Liver (tissue), 9 donors: ENCODE data around the gene PSMG4. TPM values are rescaled to one million over a fixed set of nuclear protein-coding genes. Genes with fewer than 3 reads are reported as not detected.

Experiments
- DNase-seq: peaks from one replicate; pipeline ENCODE4 v3.0.0-alpha.2; 2017; ENCODE audit warnings: low spot score
- H3K27ac ChIP-seq, 2 donors: one replicate each; pipeline ENCODE4 v1.7.0; 2013; ENCODE audit warnings: inconsistent platforms in 2 of 2, low read length in 2 of 2, control low read depth in 1 of 2, low read depth in 1 of 2, mild to moderate bottlenecking in 1 of 2
- H3K27me3 ChIP-seq, 4 donors: one replicate each; pipeline versions ENCODE4 v1.6.1 to v1.7.0; 2013; ENCODE audit warnings: low read length in 3 of 4, inconsistent platforms in 1 of 4, mild to moderate bottlenecking in 1 of 4, moderate library complexity in 1 of 4; ENCODE audit not compliant: control insufficient read depth in 4 of 4, insufficient read depth in 4 of 4
- H3K36me3 ChIP-seq, 4 donors: one replicate each; pipeline versions ENCODE4 v1.6.1 to v1.7.0; 2013; ENCODE audit warnings: low read length in 3 of 4, mild to moderate bottlenecking in 3 of 4, low read depth in 1 of 4, moderate library complexity in 1 of 4; ENCODE audit not compliant: control insufficient read depth in 4 of 4, insufficient read depth in 3 of 4
- H3K4me1 ChIP-seq, 4 donors: one replicate each; pipeline versions ENCODE4 v1.6.1 to v1.7.0; 2013; ENCODE audit warnings: low read length in 3 of 4, mild to moderate bottlenecking in 3 of 4, moderate library complexity in 1 of 4; ENCODE audit not compliant: control insufficient read depth in 4 of 4, insufficient read depth in 4 of 4
- H3K4me3 ChIP-seq, 3 donors: one replicate each; pipeline versions ENCODE4 v1.6.1 to v1.7.0; 2013; ENCODE audit warnings: low read length in 3 of 3, control low read depth in 1 of 3, low read depth in 1 of 3, mild to moderate bottlenecking in 1 of 3
- H3K9ac ChIP-seq, 2 donors: one replicate each; pipeline ENCODE4 v1.7.0; 2013; ENCODE audit warnings: low read length in 2 of 2, mild to moderate bottlenecking in 2 of 2, moderate library complexity in 2 of 2, control low read depth in 1 of 2, low read depth in 1 of 2
- H3K9me3 ChIP-seq, 4 donors: one replicate each; pipeline versions ENCODE4 v1.6.1 to v1.7.0; 2013; ENCODE audit warnings: low read length in 3 of 4; ENCODE audit not compliant: control insufficient read depth in 4 of 4
- ATF3 ChIP-seq: IDR thresholded peaks from 2 replicates; pipeline ENCODE4 v1.6.1; 2016; ENCODE audit warnings: antibody characterized with exemption
- EGR1 ChIP-seq, 2 donors: IDR thresholded peaks; 2 replicates each; pipeline ENCODE4 v1.6.1; 2016 to 2018; ENCODE audit warnings: antibody characterized with exemption in 2 of 2, low read depth in 2 of 2
- FOXA1 ChIP-seq: IDR thresholded peaks from 2 replicates; pipeline ENCODE4 v1.6.1; 2016; ENCODE audit warnings: antibody characterized with exemption
- GABPA ChIP-seq, 2 donors: IDR thresholded peaks in 1 of 2; conservative IDR thresholded peaks in 1 of 2; 2 replicates each; pipeline ENCODE4 v1.6.1; 2016; ENCODE audit warnings: antibody characterized with exemption in 2 of 2, mild to moderate bottlenecking in 1 of 2, moderate library complexity in 1 of 2
- HNF4A ChIP-seq, 2 donors: conservative IDR thresholded peaks; 2 replicates each; pipeline ENCODE4 v1.6.1; 2016; ENCODE audit warnings: antibody characterized with exemption in 2 of 2, mild to moderate bottlenecking in 2 of 2
- HNF4G ChIP-seq: IDR thresholded peaks from 2 replicates; pipeline ENCODE4 v1.6.1; 2016; ENCODE audit warnings: antibody characterized with exemption
- MAX ChIP-seq: IDR thresholded peaks from 2 replicates; pipeline ENCODE4 v1.6.1; 2016; ENCODE audit warnings: antibody characterized with exemption
- NR2F2 ChIP-seq: IDR thresholded peaks from 2 replicates; pipeline ENCODE4 v1.6.1; 2016; ENCODE audit warnings: antibody characterized with exemption
- RAD21 ChIP-seq, 2 donors: IDR thresholded peaks; 2 replicates each; pipeline ENCODE4 v1.6.1; 2016; ENCODE audit warnings: antibody characterized with exemption in 2 of 2, mild to moderate bottlenecking in 2 of 2
- RXRA ChIP-seq, 2 donors: IDR thresholded peaks; 2 replicates each; pipeline ENCODE4 v1.6.1; 2017 to 2018; ENCODE audit warnings: antibody characterized with exemption in 2 of 2, mild to moderate bottlenecking in 1 of 2
- SP1 ChIP-seq: IDR thresholded peaks from 2 replicates; pipeline ENCODE4 v1.6.1; 2018; ENCODE audit warnings: antibody characterized with exemption, mild to moderate bottlenecking
- TAF1 ChIP-seq: conservative IDR thresholded peaks from 2 replicates; pipeline ENCODE4 v1.6.1; 2016; ENCODE audit warnings: antibody characterized with exemption, mild to moderate bottlenecking
- YY1 ChIP-seq: IDR thresholded peaks from 2 replicates; pipeline ENCODE4 v1.6.1; 2016; ENCODE audit warnings: antibody characterized with exemption, mild to moderate bottlenecking
- ZBTB33 ChIP-seq: IDR thresholded peaks from 2 replicates; pipeline ENCODE4 v1.6.1; 2016; ENCODE audit warnings: antibody characterized with exemption
- WGBS: extraction: QIAGEN DNeasy Blood & Tissue Kit; methylation state at CpG from one replicate; pipeline ENCODE4 v1.1.7; 2013; 5-methylcytosine and 5-hydroxymethylcytosine counted together
- polyA plus RNA-seq, 2 donors: library from polyadenylated mRNA; stranded (reverse) in 1 of 2; unstranded in 1 of 2; fragments of 200-250 nt in 1 of 2; fragments of >200 nt in 1 of 2; fragmentation: Nextera tagmentation in 1 of 2; extraction: Ambion mirVana in 1 of 2; gene quantifications; one replicate each; pipeline versions ENCODE4 v1.2.1 to v1.2.3, GENCODE V29; 2013 to 2015
- total RNA-seq, 2 donors: library from RNA; depleted of rRNA; stranded (reverse); fragments of >200 nt; gene quantifications; one replicate each; pipeline ENCODE4 v1.2.3, GENCODE V29; 2014
- donor health status: healthy.
- donor health status: healthy.
- donor health status: healthy.
- donor health status: healthy.
- donor health status: healthy.

PSMG4 gene
- total and polyA plus RNA-seq, 4 donors, result 10.7 to 28.5 (median 15.1) TPM

GRCh38 chr6:3232017-3232945, 26.5 kb upstream of the PSMG4 start:
- peaks cover 10 to 38% (median 27%) of the 10 kb centered on the region in 4 donors for H3K4me1 ChIP-seq

GRCh38 chr6:3233321-3233720, 25.4 kb upstream of the PSMG4 start:
- Histone ChIP-seq H3K27me3 (peaks cover 0 to 2% (median under 1%) of the 10 kb centered on the region in 4 donors), H3K27ac (no peak overlapping the region), H3K9me3 (no peaks in the 10 kb centered on the region), H3K4me3 (no peak overlapping the region), H3K9ac (no peak overlapping the region), H3K36me3 (no peaks in the 10 kb centered on the region), H3K4me1 (peaks cover 7 to 28% (median 18%) of the 10 kb centered on the region in 4 donors)
- WGBS, result 90% methylated on average over 3 of the region's 3 CpGs
- TF ChIP-seq RXRA (IDR thresholded peaks at IDR 0.05) (no peak), SP1 (no peak), YY1 (no peak), ZBTB33 (no peak), FOXA1 (no peak)
- no peak for DNase-seq

More at GRCh38 chr6:3232017-3232945, 26.5 kb upstream of the PSMG4 start:
- no peak for TF ChIP-seq ZBTB33
- no peak for TF ChIP-seq MAX
- no peak for TF ChIP-seq HNF4A (conservative IDR thresholded peaks at IDR 0.05)
- TF ChIP-seq ATF3, result no peak
- no peak for TF ChIP-seq EGR1 (IDR thresholded peaks at IDR 0.05; ENCODE audit: low read depth in 2 of 2)
- TF ChIP-seq TAF1, result no peak
- Histone ChIP-seq H3K27me3 (peaks cover 0 to 5% (median 3%) of the 10 kb centered on the region in 4 donors), H3K9me3 (no peaks in the 10 kb centered on the region), H3K27ac (no peak overlapping the region), H3K36me3 (no peaks in the 10 kb centered on the region), H3K9ac (no peak overlapping the region), H3K4me3 (peak overlapping the region; percentile 73 to 81 (median 76))
- 23% methylated on average over 23 of the region's 23 CpGs for WGBS
- DNase-seq, result no peak

GRCh38 chr6:3233904-3234303, 24.8 kb upstream of the PSMG4 start:
- Histone ChIP-seq H3K4me3 (no peak overlapping the region), H3K9me3 (no peaks in the 10 kb centered on the region), H3K36me3 (no peaks in the 10 kb centered on the region), H3K9ac (no peak overlapping the region), H3K27me3 (peaks cover 0 to 2% (median 0%) of the 10 kb centered on the region in 4 donors), H3K27ac (no peak overlapping the region), H3K4me1 (peaks cover 3 to 24% (median 15%) of the 10 kb centered on the region in 4 donors)
- WGBS, result 69% methylated on average over 3 of the region's 3 CpGs
- no peak for DNase-seq
- TF ChIP-seq ATF3 (no peak), HNF4G (no peak), YY1 (no peak), RXRA (IDR thresholded peaks at IDR 0.05) (no peak), ZBTB33 (no peak), EGR1 (IDR thresholded peaks at IDR 0.05; ENCODE audit: low read depth in 2 of 2) (no peak), HNF4A (conservative IDR thresholded peaks at IDR 0.05) (no peak), GABPA (IDR thresholded peaks at IDR 0.05 in 1 of 2, conservative IDR thresholded peaks at IDR 0.05 in 1 of 2) (no peak), RAD21 (IDR thresholded peaks at IDR 0.05) (no peak), MAX (no peak), FOXA1 (no peak), NR2F2 (no peak)
